Kidney epithelial cell (primary cell): Measurements from ENCODE around the gene CYFIP1. TPM values are rescaled to one million over a fixed set of nuclear protein-coding genes. Genes with fewer than 3 reads are reported as not detected.

Experiments
- DNase-seq: peaks from one replicate; pipeline ENCODE4 v3.0.0-alpha.2; 2010; ENCODE audit warnings: low read depth
- H3K27me3 ChIP-seq: 2 replicates; pipeline ENCODE4 v1.6.0; 2011; ENCODE audit warnings: low read length; ENCODE audit not compliant: control insufficient read depth, insufficient read depth
- H3K36me3 ChIP-seq: 2 replicates; pipeline ENCODE4 v1.5.1; 2011; ENCODE audit warnings: low read length; ENCODE audit not compliant: control insufficient read depth, insufficient read depth
- H3K4me3 ChIP-seq: 2 replicates; pipeline ENCODE4 v1.5.1; 2011; ENCODE audit warnings: low read depth, mild to moderate bottlenecking, control low read depth, low read length
- total RNA-seq: library from RNA; depleted of rRNA; stranded (reverse); fragments of >200 nt; gene quantifications from 2 replicates; pipeline ENCODE4 v1.2.3, GENCODE V29; 2015
- TF ChIP-seq, protein P1 (sequence below): IDR thresholded peaks from 2 replicates; pipeline ENCODE4 v1.5.1; 2011; ENCODE audit warnings: mild to moderate bottlenecking, moderate library complexity, low read length, control low read depth, inconsistent platforms; ENCODE audit not compliant: insufficient read depth, poor library complexity, severe bottlenecking

The CYFIP1 gene
- total RNA-seq, 1 donor from 2014 or later: 110 TPM

DNA sequence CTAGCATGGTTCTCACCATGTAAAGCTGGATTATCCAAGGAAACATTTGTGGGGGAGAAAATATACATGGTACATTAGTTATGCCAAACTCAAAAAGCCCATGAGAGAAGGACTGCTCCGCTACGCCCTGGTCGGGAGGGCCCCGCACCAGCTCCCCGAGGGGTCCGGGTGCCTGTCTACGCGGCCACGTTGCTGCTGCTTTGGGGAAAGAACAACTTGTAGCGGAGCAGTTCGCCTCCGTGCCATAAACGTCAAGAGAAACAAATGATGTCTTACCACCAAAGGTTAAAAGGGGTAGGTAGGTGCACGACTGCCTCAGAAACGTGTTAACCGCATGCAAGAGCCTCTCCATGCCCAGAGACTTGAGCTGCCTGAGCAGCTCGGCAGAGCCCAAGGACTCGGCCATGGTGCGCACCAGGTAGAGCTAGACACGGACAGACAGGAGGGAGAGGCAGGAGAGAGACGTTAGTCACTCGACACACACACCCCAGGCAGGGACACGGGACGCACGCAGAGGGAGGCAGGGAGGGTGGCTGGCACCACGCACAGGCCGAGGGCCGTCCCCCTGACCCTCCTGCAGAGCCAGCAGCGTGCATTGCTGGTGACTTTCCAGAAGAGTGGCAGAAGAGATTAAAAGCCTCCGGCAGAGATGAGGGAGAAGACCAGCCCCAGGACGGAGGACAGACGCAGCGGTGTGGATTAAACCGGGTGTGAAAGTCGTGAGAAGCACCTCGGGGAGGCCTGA lies 63.4 kb downstream of the CYFIP1 start:
- TF ChIP-seq, protein P1, sequence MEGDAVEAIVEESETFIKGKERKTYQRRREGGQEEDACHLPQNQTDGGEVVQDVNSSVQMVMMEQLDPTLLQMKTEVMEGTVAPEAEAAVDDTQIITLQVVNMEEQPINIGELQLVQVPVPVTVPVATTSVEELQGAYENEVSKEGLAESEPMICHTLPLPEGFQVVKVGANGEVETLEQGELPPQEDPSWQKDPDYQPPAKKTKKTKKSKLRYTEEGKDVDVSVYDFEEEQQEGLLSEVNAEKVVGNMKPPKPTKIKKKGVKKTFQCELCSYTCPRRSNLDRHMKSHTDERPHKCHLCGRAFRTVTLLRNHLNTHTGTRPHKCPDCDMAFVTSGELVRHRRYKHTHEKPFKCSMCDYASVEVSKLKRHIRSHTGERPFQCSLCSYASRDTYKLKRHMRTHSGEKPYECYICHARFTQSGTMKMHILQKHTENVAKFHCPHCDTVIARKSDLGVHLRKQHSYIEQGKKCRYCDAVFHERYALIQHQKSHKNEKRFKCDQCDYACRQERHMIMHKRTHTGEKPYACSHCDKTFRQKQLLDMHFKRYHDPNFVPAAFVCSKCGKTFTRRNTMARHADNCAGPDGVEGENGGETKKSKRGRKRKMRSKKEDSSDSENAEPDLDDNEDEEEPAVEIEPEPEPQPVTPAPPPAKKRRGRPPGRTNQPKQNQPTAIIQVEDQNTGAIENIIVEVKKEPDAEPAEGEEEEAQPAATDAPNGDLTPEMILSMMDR: no peak
- no peak for DNase-seq
- no peaks in the 10 kb centered on the region for H3K27me3 ChIP-seq
- peaks cover 9% of the 10 kb centered on the region for H3K36me3 ChIP-seq
- no peak overlapping the region for H3K4me3 ChIP-seq

- Histone ChIP-seq H3K36me3 (peaks cover 9% of the 10 kb centered on the region), H3K4me3 (no peak overlapping the region), H3K27me3 (no peaks in the 10 kb centered on the region)
- TF ChIP-seq, protein P1: no peak
- DNase-seq: no peak
Measured at GRCh38 chr15:22915866-22916515, 64.2 kb downstream of the CYFIP1 start.

DNA sequence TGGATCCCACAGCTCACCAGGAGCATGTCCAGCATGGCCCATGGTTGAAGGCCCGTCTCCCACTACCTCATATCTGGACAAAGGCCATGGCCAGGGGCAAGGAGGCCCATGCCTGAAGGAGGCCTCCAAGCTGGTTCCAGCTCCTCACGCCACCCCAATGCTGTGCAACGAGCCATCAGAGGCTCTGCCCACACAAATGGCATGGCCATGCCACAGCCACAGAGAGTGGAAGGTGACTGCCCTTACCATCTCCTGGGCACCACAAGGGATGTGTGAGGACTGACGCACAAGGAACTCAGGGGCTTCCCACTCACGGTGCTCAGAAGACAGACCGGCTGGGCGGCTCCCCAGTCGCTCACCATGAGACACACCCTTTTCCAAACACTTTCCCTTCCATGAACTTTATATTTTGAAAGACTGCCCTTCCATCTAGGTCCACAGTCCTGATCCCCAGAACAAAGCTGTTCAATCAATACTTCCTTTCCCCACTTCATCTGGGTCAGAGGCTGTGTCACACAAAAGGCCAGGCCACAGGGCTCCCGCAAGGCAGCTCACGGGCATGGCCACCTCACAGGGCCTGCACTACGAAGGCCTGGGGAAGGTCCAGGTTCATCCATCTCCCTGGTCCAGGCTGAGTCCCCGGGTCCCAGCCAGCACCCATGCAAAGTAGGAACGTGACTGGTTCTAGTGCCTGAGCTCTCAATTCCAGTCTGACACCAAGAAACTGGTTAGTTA lies 66.4 kb downstream of the CYFIP1 start:
- TF ChIP-seq, protein P1: no peak

GRCh38 chr15:22912256-22912655 lies 67.9 kb downstream of the CYFIP1 start:
- H3K27me3 ChIP-seq: no peaks in the 10 kb centered on the region
- DNase-seq: no peak
- no peak overlapping the region for H3K4me3 ChIP-seq
- TF ChIP-seq, protein P1: no peak
- peaks cover 6% of the 10 kb centered on the region for H3K36me3 ChIP-seq

More for the DNA sequence above, 66.4 kb downstream of the CYFIP1 start:
- peaks cover 8% of the 10 kb centered on the region for H3K36me3 ChIP-seq
- no peak overlapping the region for H3K4me3 ChIP-seq
- no peaks in the 10 kb centered on the region for H3K27me3 ChIP-seq
- no peak for DNase-seq

DNA sequence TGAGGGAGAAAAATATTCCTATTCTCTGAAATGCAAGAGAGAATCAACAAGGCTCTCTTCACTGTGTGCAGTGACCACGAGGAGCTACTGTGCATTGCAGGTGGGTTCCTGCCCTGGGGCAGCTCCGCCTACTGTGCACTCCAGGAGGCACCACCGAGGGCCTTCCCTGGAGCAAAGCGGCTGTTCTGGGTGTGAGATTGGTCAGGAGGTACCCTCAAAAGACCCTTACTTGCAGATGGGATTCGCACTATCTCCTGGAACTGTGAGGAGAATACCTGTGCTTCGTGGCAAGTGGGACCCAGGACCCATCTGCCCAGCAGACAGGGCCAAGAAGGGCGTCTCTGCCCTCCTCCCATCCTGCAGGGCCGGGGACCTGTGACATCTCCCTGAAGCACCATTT lies 68.9 kb downstream of the CYFIP1 start:
- no peak overlapping the region for H3K4me3 ChIP-seq
- DNase-seq: no peak
- TF ChIP-seq, protein P1: no peak
- H3K36me3 ChIP-seq: peaks cover 4% of the 10 kb centered on the region
- no peaks in the 10 kb centered on the region for H3K27me3 ChIP-seq
